Lower lobe of right lung (tissue), 2 donors: ENCODE measurements around the gene MARCHF3. TPM values are rescaled to one million over a fixed set of nuclear protein-coding genes. Genes with fewer than 3 reads are reported as not detected.

Experiments used
- ATAC-seq, 2 donors: fragments of 200-7000 bp; cut with Tn5 transposase; one replicate each; pipeline ENCODE4 v1.9.1; 2020 to 2022; ENCODE audit warnings: mild to moderate bottlenecking in 2 of 2, moderate library complexity in 2 of 2
- DNase-seq: peaks from one replicate; pipeline ENCODE4 v3.0.0-alpha.2; 2020
- H3K27ac ChIP-seq: fragments of 200-600 bp; one replicate; pipeline ENCODE4 v1.8.0; 2022
- H3K27me3 ChIP-seq: fragments of 200-600 bp; one replicate; pipeline ENCODE4 v1.8.0; 2022; ENCODE audit warnings: low read depth
- H3K36me3 ChIP-seq: fragments of 200-600 bp; one replicate; pipeline ENCODE4 v1.8.0; 2022; ENCODE audit warnings: mild to moderate bottlenecking
- H3K4me1 ChIP-seq: fragments of 200-600 bp; one replicate; pipeline ENCODE4 v1.8.0; 2022
- H3K4me3 ChIP-seq: fragments of 200-600 bp; one replicate; pipeline ENCODE4 v1.8.0; 2022; ENCODE audit warnings: mild to moderate bottlenecking
- H3K9me3 ChIP-seq: fragments of 200-600 bp; one replicate; pipeline ENCODE4 v1.8.0; 2022
- intact Hi-C: fragments of 100-400 bp; cut with DNase I; formaldehyde crosslinking; loops from one replicate; pipeline ENCODE4 v1.11.0; 2022
- total RNA-seq: library from RNA; stranded (reverse); fragmentation: NEBNext Ultra II Directional; extraction: Animal tissue kit (Norgen Biotek cat#: 25700); gene quantifications from one replicate; pipeline ENCODE4 v1.2.1, GENCODE V29; 2021
- TF ChIP-seq, protein P1 (sequence below): fragments of 200-600 bp; IDR thresholded peaks from one replicate; pipeline ENCODE4 v1.8.0; 2022; ENCODE audit warnings: antibody characterized with exemption, mild to moderate bottlenecking
- donor health status: DM: no; HTN: yes; CAD: no; lungs with severe emphysema.

The MARCHF3 gene
- total RNA-seq, 1 donor from 2014 or later = 14.3 TPM

DNA sequence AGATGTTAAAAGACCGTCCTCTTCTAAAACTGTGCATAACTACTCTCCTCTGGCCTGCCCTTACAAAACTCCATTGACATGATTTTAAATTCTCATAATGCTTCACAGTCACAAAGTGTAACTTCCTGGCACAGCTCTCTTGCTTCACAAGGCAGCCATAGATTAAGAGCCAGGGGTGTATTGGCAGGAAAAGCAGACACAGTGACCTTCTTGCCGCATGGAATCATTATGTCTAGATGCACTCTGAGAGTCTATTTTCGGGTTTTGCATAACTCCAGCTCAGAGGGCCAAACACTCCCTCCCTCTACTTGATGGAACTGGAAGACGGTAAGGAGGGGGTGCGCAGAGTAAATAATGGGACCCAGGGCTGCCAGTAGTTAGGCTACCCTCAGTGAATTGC, 110.1 kb downstream of the MARCHF3 start:
- no peak for DNase-seq
- intact Hi-C loops = no loop called here
- ATAC-seq = no peak

DNA sequence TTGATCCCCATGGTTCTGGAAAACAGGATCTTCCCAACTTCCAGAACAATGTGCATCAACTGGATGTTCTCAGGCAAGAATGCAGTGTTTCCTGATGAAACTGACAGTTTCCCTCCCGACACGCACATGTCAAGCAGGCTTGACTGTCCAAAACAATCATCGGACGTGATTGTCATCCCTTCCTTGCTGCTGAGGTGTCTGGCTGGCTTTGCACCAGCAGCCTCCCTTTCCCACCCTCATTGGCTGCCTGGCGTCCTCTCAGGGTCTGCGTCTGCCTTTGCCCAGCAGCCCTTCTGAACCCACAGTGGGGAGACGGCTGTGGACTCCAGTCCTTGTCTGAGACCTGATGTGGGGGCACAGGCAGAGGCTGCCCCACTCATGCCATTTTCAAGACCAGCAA, 110.8 kb downstream of the MARCHF3 start:
- no peaks in the 10 kb centered on the region for H3K27me3 ChIP-seq
- no peak for DNase-seq
- no peaks in the 10 kb centered on the region for H3K36me3 ChIP-seq
- peak overlapping the region; percentile 37 for H3K27ac ChIP-seq
- intact Hi-C loops = no loop called here
- TF ChIP-seq, protein P1, sequence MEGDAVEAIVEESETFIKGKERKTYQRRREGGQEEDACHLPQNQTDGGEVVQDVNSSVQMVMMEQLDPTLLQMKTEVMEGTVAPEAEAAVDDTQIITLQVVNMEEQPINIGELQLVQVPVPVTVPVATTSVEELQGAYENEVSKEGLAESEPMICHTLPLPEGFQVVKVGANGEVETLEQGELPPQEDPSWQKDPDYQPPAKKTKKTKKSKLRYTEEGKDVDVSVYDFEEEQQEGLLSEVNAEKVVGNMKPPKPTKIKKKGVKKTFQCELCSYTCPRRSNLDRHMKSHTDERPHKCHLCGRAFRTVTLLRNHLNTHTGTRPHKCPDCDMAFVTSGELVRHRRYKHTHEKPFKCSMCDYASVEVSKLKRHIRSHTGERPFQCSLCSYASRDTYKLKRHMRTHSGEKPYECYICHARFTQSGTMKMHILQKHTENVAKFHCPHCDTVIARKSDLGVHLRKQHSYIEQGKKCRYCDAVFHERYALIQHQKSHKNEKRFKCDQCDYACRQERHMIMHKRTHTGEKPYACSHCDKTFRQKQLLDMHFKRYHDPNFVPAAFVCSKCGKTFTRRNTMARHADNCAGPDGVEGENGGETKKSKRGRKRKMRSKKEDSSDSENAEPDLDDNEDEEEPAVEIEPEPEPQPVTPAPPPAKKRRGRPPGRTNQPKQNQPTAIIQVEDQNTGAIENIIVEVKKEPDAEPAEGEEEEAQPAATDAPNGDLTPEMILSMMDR = no peak
- H3K4me3 ChIP-seq = no peak overlapping the region
- no peaks in the 10 kb centered on the region for H3K9me3 ChIP-seq
- peaks cover 33% of the 10 kb centered on the region for H3K4me1 ChIP-seq
- ATAC-seq = no peak

More for the DNA sequence above, 110.1 kb downstream of the MARCHF3 start:
- Histone ChIP-seq H3K27ac (no peak overlapping the region), H3K36me3 (no peaks in the 10 kb centered on the region), H3K27me3 (no peaks in the 10 kb centered on the region), H3K4me3 (no peak overlapping the region), H3K9me3 (no peaks in the 10 kb centered on the region), H3K4me1 (peaks cover 33% of the 10 kb centered on the region)
- TF ChIP-seq, protein P1 = no peak

DNA sequence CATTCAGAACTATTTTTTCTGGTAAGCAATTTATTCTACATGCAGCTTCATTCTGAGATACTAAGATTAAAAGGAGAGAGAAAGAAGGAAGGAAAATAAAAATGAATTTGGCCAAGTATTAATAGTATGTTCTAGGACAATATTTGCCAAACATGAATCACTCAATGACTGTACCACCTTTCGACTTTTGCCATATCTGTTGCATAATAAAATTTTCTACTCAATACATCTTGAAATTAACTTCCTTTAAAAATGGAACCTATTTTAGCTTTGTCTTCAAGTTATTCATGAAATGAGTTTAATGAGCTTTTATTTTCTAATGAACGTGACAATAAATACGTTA, 111.8 kb downstream of the MARCHF3 start:
- Histone ChIP-seq H3K27ac (no peak overlapping the region), H3K36me3 (no peaks in the 10 kb centered on the region), H3K4me3 (no peak overlapping the region), H3K9me3 (no peaks in the 10 kb centered on the region), H3K27me3 (no peaks in the 10 kb centered on the region), H3K4me1 (peaks cover 33% of the 10 kb centered on the region)
- TF ChIP-seq, protein P1 = no peak
- DNase-seq (no peak), ATAC-seq (peak in 1 of 2 donors; percentile 17)
- intact Hi-C loops = no loop called here

DNA sequence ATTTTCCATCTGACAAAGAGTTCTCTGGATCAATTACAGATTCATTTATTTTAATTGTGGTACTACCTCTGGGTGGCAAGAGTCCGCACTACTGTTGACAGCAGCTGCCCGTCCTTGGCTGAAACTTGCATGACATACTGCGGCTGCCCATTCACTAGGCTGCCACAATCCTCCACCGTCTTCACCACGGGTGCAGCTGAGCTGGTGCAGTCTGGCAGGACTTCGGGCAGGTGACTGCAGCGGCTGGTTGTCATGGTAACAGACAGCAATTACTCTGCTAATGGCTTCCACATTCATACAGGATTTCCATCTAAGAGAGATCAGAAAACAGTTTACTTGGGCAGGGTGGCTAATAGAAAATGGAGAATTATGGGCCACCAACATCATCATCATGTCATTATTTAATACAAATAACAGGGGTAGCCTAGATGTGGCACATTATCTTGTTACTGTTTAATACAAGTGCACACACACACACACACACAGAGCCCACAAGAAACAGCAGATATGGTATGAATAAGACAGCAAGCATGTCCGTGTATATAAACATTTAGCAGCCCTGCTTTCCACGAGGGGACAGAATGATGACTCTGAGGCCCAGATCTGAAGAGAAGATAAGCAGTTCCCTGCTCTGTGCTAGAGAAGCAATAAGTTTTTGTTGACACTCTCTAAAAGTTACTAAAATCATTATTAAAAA, 112.3 kb downstream of the MARCHF3 start:
- Histone ChIP-seq H3K9me3 (no peaks in the 10 kb centered on the region), H3K27ac (peak overlapping the region; percentile 60), H3K4me3 (no peak overlapping the region), H3K36me3 (no peaks in the 10 kb centered on the region), H3K27me3 (no peaks in the 10 kb centered on the region), H3K4me1 (peaks cover 33% of the 10 kb centered on the region)
- TF ChIP-seq, protein P1 = no peak
- intact Hi-C loops = no loop called here
- ATAC-seq (peak; percentile 24), DNase-seq (peak; percentile 50)

DNA sequence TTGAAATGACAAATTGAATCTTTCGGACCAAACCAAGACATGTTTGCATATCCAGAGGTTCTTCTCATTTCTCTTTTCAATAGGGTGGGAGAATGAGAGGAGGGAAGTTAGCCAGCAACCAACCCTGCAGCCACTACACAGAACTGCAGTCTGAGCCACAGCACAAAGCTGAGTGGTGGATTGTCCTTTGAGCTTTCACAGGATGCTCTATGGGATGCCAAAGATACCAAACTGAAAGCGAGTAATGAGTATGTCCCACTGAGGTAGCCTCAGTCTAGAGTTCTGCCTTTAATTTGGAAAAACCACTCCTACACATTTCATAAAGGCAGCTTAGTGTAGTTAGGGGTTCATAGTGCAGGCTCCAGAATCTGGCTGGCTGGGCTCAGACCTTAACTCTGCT, 114.9 kb downstream of the MARCHF3 start:
- no peaks in the 10 kb centered on the region for H3K9me3 ChIP-seq
- TF ChIP-seq, protein P1 = no peak
- H3K4me1 ChIP-seq = peaks cover 29% of the 10 kb centered on the region
- intact Hi-C loops = no loop called here
- ATAC-seq (no peak), DNase-seq (no peak)
- H3K36me3 ChIP-seq = no peaks in the 10 kb centered on the region
- H3K4me3 ChIP-seq = no peak overlapping the region
- H3K27ac ChIP-seq = no peak overlapping the region
- H3K27me3 ChIP-seq = no peaks in the 10 kb centered on the region
